ENCODE measurements around the gene C5orf52.
"Not testable (repeated sequence)": the region's sequence is repeated elsewhere in the genome, so short reads cannot be mapped to it uniquely, and the experiment has no call there.

Gene C5orf52

DNA sequence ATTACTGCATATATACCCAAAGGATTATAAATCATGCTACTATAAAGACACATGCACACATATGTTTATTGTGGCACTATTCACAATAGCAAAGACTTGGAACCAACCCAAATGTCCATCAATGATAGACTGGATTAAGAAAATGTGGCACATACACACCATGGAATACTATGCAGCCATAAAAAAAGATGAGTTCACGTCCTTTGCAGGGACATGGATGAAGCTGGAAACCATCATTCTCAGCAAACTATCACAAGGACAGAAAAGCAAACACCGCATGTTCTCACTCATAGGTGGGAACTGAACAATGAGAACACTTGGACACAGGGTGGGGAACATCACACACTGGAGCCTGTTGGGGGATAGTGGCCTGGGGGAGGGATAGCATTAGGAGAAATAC is 55.3 kb downstream of the C5orf52 start:
- DNase-seq (ENCODE audit: low read depth) = not testable (repeated sequence)

DNA sequence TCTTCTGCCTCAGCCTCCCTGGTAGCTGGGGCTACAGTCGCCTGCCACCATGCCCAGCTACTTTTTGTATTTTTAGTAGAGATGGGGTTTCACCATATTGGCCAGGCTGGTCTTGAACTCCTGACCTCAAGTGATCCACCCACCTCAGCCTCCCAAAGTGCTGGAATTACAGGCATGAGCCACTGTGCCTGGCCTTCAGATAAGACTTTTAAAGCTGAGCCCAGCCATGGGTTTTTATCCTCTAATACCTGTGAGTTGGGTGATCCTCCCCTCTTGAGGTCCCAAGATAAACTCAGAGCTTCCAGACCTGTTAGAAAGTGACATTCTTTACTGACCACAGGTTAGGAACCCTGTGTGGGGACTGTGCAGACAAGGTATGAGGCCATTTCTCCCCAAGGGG is 56.5 kb downstream of the C5orf52 start:
- DNase-seq (ENCODE audit: low read depth) = not testable (repeated sequence)

Data from T-helper 22 cell (primary cell).